GM19463 (cell line): ENCODE data around the gene COLEC12.

Source experiments
- ATAC-seq: cut with Tn5 transposase; IDR thresholded peaks from one replicate; pipeline ENCODE4 v1.9.1; 2021; ENCODE audit warnings: mild to moderate bottlenecking, moderate library complexity; ENCODE audit not compliant: unreplicated experiment

Gene COLEC12

GRCh38 chr18:448116-448790 lies 52.2 kb downstream of the COLEC12 start:
- ATAC-seq, result no peak

- no peak for ATAC-seq
Observed at GRCh38 chr18:446941-447560, 53.5 kb downstream of the COLEC12 start.

GRCh38 chr18:445055-445454 lies 55.4 kb downstream of the COLEC12 start:
- ATAC-seq, result no peak

- ATAC-seq, result no peak
Observed at GRCh38 chr18:438571-438970, 61.9 kb downstream of the COLEC12 start.

GRCh38 chr18:435940-436339 lies 64.6 kb downstream of the COLEC12 start:
- ATAC-seq, result no peak

GRCh38 chr18:434410-434809 lies 66.1 kb downstream of the COLEC12 start:
- ATAC-seq, result no peak

GRCh38 chr18:433960-434359 lies 66.5 kb downstream of the COLEC12 start:
- ATAC-seq, result no peak

GRCh38 chr18:433298-433697 lies 67.2 kb downstream of the COLEC12 start:
- ATAC-seq, result no peak

- ATAC-seq, result no peak
Observed at GRCh38 chr18:432791-433190, 67.7 kb downstream of the COLEC12 start.

GRCh38 chr18:429030-429429 lies 71.5 kb downstream of the COLEC12 start:
- no peak for ATAC-seq

- no peak for ATAC-seq
Observed at GRCh38 chr18:427005-427404, 73.5 kb downstream of the COLEC12 start.

- no peak for ATAC-seq
Observed at GRCh38 chr18:425106-425745, 75.3 kb downstream of the COLEC12 start.

GRCh38 chr18:424668-425067 lies 75.8 kb downstream of the COLEC12 start:
- no peak for ATAC-seq

- no peak for ATAC-seq
Observed at GRCh38 chr18:424071-424661, 76.3 kb downstream of the COLEC12 start.

- ATAC-seq, result no peak
Observed at GRCh38 chr18:422966-423365, 77.5 kb downstream of the COLEC12 start.

- ATAC-seq, result no peak
Observed at GRCh38 chr18:421247-422155, 79.0 kb downstream of the COLEC12 start.

GRCh38 chr18:420661-421246 lies 79.7 kb downstream of the COLEC12 start:
- no peak for ATAC-seq

- ATAC-seq, result no peak
Observed at GRCh38 chr18:419541-420175, 80.8 kb downstream of the COLEC12 start.

GRCh38 chr18:417495-417894 lies 83.0 kb downstream of the COLEC12 start:
- no peak for ATAC-seq

GRCh38 chr18:416930-417329 lies 83.6 kb downstream of the COLEC12 start:
- no peak for ATAC-seq
